Hepatocyte (in vitro differentiated cells): Measurements from ENCODE around the gene PRKAG2. TPM values are rescaled to one million over a fixed set of nuclear protein-coding genes. Genes with fewer than 3 reads are reported as not detected.

ENCODE experiments used
- DNase-seq: peaks from one replicate; pipeline ENCODE4 v3.0.0-alpha.2; 2016; ENCODE audit warnings: low spot score
- H2AFZ ChIP-seq: fragments of 200-600 bp; sonication (generic); 2 replicates; pipeline ENCODE4 v1.6.0; 2016; ENCODE audit warnings: antibody characterized with exemption, mild to moderate bottlenecking
- H3K27ac ChIP-seq: fragments of 200-600 bp; sonication (generic); 2 replicates; pipeline ENCODE4 v1.5.1; 2016; ENCODE audit warnings: mild to moderate bottlenecking
- H3K27me3 ChIP-seq: fragments of 200-600 bp; sonication (generic); 2 replicates; pipeline ENCODE4 v1.6.1; 2016
- H3K36me3 ChIP-seq: fragments of 200-600 bp; sonication (generic); replicated peaks from 2 replicates; pipeline ENCODE4 v1.5.1; 2016; ENCODE audit warnings: low read depth; ENCODE audit not compliant: insufficient read depth
- H3K4me1 ChIP-seq: fragments of 200-600 bp; sonication (generic); 2 replicates; pipeline ENCODE4 v1.5.1; 2016; ENCODE audit warnings: mild to moderate bottlenecking, moderate library complexity; ENCODE audit not compliant: insufficient read depth
- H3K4me2 ChIP-seq: fragments of 200-600 bp; sonication (generic); 2 replicates; pipeline ENCODE4 v1.6.0; 2016
- H3K4me3 ChIP-seq: fragments of 200-600 bp; sonication (generic); 2 replicates; pipeline ENCODE4 v1.5.1; 2016; ENCODE audit warnings: mild to moderate bottlenecking
- H3K79me2 ChIP-seq: fragments of 200-600 bp; sonication (generic); 2 replicates; pipeline ENCODE4 v1.6.0; 2017; ENCODE audit warnings: mild to moderate bottlenecking
- H3K9me2 ChIP-seq: fragments of 200-600 bp; sonication (generic); replicated peaks from 2 replicates; pipeline ENCODE4 v1.6.0; 2017; ENCODE audit warnings: mild to moderate bottlenecking; ENCODE audit not compliant: insufficient read depth
- H3K9me3 ChIP-seq: fragments of 200-600 bp; sonication (generic); 2 replicates; pipeline ENCODE4 v1.5.1; 2016; ENCODE audit warnings: low read depth, mild to moderate bottlenecking
- H4K20me1 ChIP-seq: fragments of 200-600 bp; sonication (generic); 2 replicates; pipeline ENCODE4 v1.6.0; 2016; ENCODE audit warnings: mild to moderate bottlenecking; ENCODE audit not compliant: insufficient read depth, poor library complexity, severe bottlenecking
- CTCF ChIP-seq: fragments of 200-600 bp; sonication (generic); IDR thresholded peaks from 2 replicates; pipeline ENCODE4 v1.5.1; 2016; ENCODE audit warnings: antibody characterized with exemption, mild to moderate bottlenecking; ENCODE audit not compliant: poor library complexity
- EZH2 ChIP-seq: fragments of 200-600 bp; sonication (generic); IDR thresholded peaks from 2 replicates; pipeline ENCODE4 v1.6.1; 2016; ENCODE audit warnings: antibody characterized with exemption, mild to moderate bottlenecking, borderline replicate concordance
- EZH2phosphoT487 ChIP-seq: fragments of 200-600 bp; sonication (generic); IDR thresholded peaks from one replicate; pipeline ENCODE4 v1.6.1; 2018; ENCODE audit warnings: antibody characterized with exemption, mild to moderate bottlenecking, low read depth, moderate library complexity; ENCODE audit not compliant: unreplicated experiment, severe bottlenecking
- WGBS: methylation state at CpG from one replicate; pipeline ENCODE4 v1.1.6; 2016; ENCODE audit warnings: low lambda C conversion rate; ENCODE audit errors: missing lambda C conversion rate; 5-methylcytosine and 5-hydroxymethylcytosine counted together
- polyA plus RNA-seq: library from polyadenylated mRNA; unstranded; fragments of >200 nt; fragmentation: Nextera tagmentation; extraction: Ambion mirVana; gene quantifications from 2 replicates; pipeline ENCODE4 v1.2.1, GENCODE V29; 2016
- total RNA-seq: library from RNA; depleted of rRNA; stranded (reverse); fragments of >200 nt; gene quantifications from 2 replicates; pipeline ENCODE4 v1.2.3, GENCODE V29; 2014

PRKAG2 gene
- total and polyA plus RNA-seq, 2 experiments from 2014 or later: 17.8 to 23.4 TPM

- Histone ChIP-seq H3K4me1 (no peaks in the 10 kb centered on the region), H4K20me1 (no peaks in the 10 kb centered on the region), H3K4me2 (no peak overlapping the region), H3K36me3 (no peaks in the 10 kb centered on the region), H3K27me3 (no peaks in the 10 kb centered on the region), H3K79me2 (peaks cover 28% of the 10 kb centered on the region), H3K27ac (no peak overlapping the region), H3K4me3 (no peak overlapping the region), H3K9me2 (no peaks in the 10 kb centered on the region), H3K9me3 (no peaks in the 10 kb centered on the region), H2AFZ (no peak overlapping the region)
- TF ChIP-seq EZH2 (no peak), EZH2phosphoT487 (no peak), CTCF (no peak)
- DNase-seq: no peak
- WGBS: 81% methylated on average over 4 of the region's 4 CpGs
These were observed 261.1 kb downstream of the PRKAG2 start for GRCh38 chr7:151615784-151616183.

GRCh38 chr7:151615058-151615457 is 261.9 kb downstream of the PRKAG2 start:
- no peaks in the 10 kb centered on the region for H4K20me1 ChIP-seq
- H3K27me3 ChIP-seq: no peaks in the 10 kb centered on the region
- peaks cover 32% of the 10 kb centered on the region for H3K79me2 ChIP-seq
- H3K9me3 ChIP-seq: no peaks in the 10 kb centered on the region
- no peaks in the 10 kb centered on the region for H3K36me3 ChIP-seq
- WGBS: 99% methylated on average over 3 of the region's 3 CpGs
- no peak overlapping the region for H3K4me3 ChIP-seq
- TF ChIP-seq EZH2 (no peak), CTCF (no peak), EZH2phosphoT487 (no peak)
- H2AFZ ChIP-seq: no peak overlapping the region
- H3K4me1 ChIP-seq: no peaks in the 10 kb centered on the region
- no peak overlapping the region for H3K27ac ChIP-seq
- no peak overlapping the region for H3K4me2 ChIP-seq
- H3K9me2 ChIP-seq: no peaks in the 10 kb centered on the region
- DNase-seq: no peak

- H3K9me2 ChIP-seq: no peaks in the 10 kb centered on the region
- no peak overlapping the region for H3K4me2 ChIP-seq
- H3K9me3 ChIP-seq: no peaks in the 10 kb centered on the region
- H4K20me1 ChIP-seq: no peaks in the 10 kb centered on the region
- TF ChIP-seq CTCF (no peak), EZH2 (no peak), EZH2phosphoT487 (no peak)
- H2AFZ ChIP-seq: no peak overlapping the region
- no peak for DNase-seq
- H3K36me3 ChIP-seq: no peaks in the 10 kb centered on the region
- H3K27me3 ChIP-seq: no peaks in the 10 kb centered on the region
- no peak overlapping the region for H3K27ac ChIP-seq
- H3K79me2 ChIP-seq: peaks cover 37% of the 10 kb centered on the region
- H3K4me3 ChIP-seq: no peak overlapping the region
- peaks cover 1% of the 10 kb centered on the region for H3K4me1 ChIP-seq
- 100% methylated on average over 12 of the region's 13 CpGs for WGBS
These were observed 262.9 kb downstream of the PRKAG2 start for GRCh38 chr7:151614019-151614418.

- H2AFZ ChIP-seq: no peak overlapping the region
- no peaks in the 10 kb centered on the region for H3K9me3 ChIP-seq
- no peak overlapping the region for H3K27ac ChIP-seq
- peaks cover 32% of the 10 kb centered on the region for H3K79me2 ChIP-seq
- H3K4me2 ChIP-seq: no peak overlapping the region
- H3K4me1 ChIP-seq: peaks cover 8% of the 10 kb centered on the region
- no peaks in the 10 kb centered on the region for H3K27me3 ChIP-seq
- no peaks in the 10 kb centered on the region for H3K36me3 ChIP-seq
- DNase-seq: no peak
- H4K20me1 ChIP-seq: no peaks in the 10 kb centered on the region
- WGBS: 96% methylated on average over 10 of the region's 10 CpGs
- no peaks in the 10 kb centered on the region for H3K9me2 ChIP-seq
- H3K4me3 ChIP-seq: no peak overlapping the region
- TF ChIP-seq EZH2phosphoT487 (no peak), CTCF (no peak), EZH2 (no peak)
These were observed 265.0 kb downstream of the PRKAG2 start for GRCh38 chr7:151611878-151612277.
